HG03060 (cell line): ENCODE results near the gene NAV2.
"Not testable (repeated sequence)": the region's sequence is repeated elsewhere in the genome, so short reads cannot be mapped to it uniquely, and the experiment has no call there.

Experiments
- ATAC-seq: cut with Tn5 transposase; IDR thresholded peaks from one replicate; pipeline ENCODE4 v1.9.1; 2021; ENCODE audit warnings: low read depth, moderate number of reproducible peaks; ENCODE audit not compliant: unreplicated experiment

NAV2 gene

GRCh38 chr11:20058749-20059458 is 346.3 kb downstream of the NAV2 start:
- ATAC-seq, result no peak

- ATAC-seq, result no peak
These were observed 347.0 kb downstream of the NAV2 start for GRCh38 chr11:20059587-20060021.

- ATAC-seq, result no peak
These were observed 347.5 kb downstream of the NAV2 start for GRCh38 chr11:20060181-20060580.

GRCh38 chr11:20060647-20061205 is 348.1 kb downstream of the NAV2 start:
- no peak for ATAC-seq

- ATAC-seq, result no peak
These were observed 349.1 kb downstream of the NAV2 start for GRCh38 chr11:20061776-20062175.

- ATAC-seq, result no peak
These were observed 352.3 kb downstream of the NAV2 start for GRCh38 chr11:20064961-20065405.

GRCh38 chr11:20065406-20065805 is 352.8 kb downstream of the NAV2 start:
- no peak for ATAC-seq

GRCh38 chr11:20066013-20066782 is 353.6 kb downstream of the NAV2 start:
- no peak for ATAC-seq

GRCh38 chr11:20066783-20067156 is 354.1 kb downstream of the NAV2 start:
- ATAC-seq, result no peak

- ATAC-seq, result no peak
These were observed 355.0 kb downstream of the NAV2 start for GRCh38 chr11:20067665-20068064.

- no peak for ATAC-seq
These were observed 356.1 kb downstream of the NAV2 start for GRCh38 chr11:20068691-20069090.

- ATAC-seq, result no peak
These were observed 357.8 kb downstream of the NAV2 start for GRCh38 chr11:20070459-20070858.

GRCh38 chr11:20075627-20076026 is 363.0 kb downstream of the NAV2 start:
- ATAC-seq, result no peak

GRCh38 chr11:20078846-20079245 is 366.2 kb downstream of the NAV2 start:
- ATAC-seq, result no peak

- peak; percentile 99 for ATAC-seq
These were observed 367.5 kb downstream of the NAV2 start for GRCh38 chr11:20080032-20080685.

- ATAC-seq, result no peak
These were observed 368.7 kb downstream of the NAV2 start for GRCh38 chr11:20081336-20081735.

GRCh38 chr11:20083877-20084276 is 371.2 kb downstream of the NAV2 start:
- ATAC-seq, result not testable (repeated sequence)

GRCh38 chr11:20084921-20085814 is 372.5 kb downstream of the NAV2 start:
- no peak for ATAC-seq

GRCh38 chr11:20085918-20086317 is 373.3 kb downstream of the NAV2 start:
- ATAC-seq, result no peak

GRCh38 chr11:20087118-20087521 is 374.5 kb downstream of the NAV2 start:
- no peak for ATAC-seq
